COR-L47 (cell line): ENCODE results near the gene CCR7.
A peak's percentile ranks its signal among the peaks of the same experiment; 100 is the strongest.

Source experiments
- DNase-seq: peaks from one replicate; lab custom pipeline; 2025; lab: John Stamatoyannopoulos, UW

Gene CCR7

GRCh38 chr17:40516581-40517285, 48.5 kb downstream of the CCR7 start:
- no peak for DNase-seq

- no peak for DNase-seq
Observed at GRCh38 chr17:40515491-40516041, 49.7 kb downstream of the CCR7 start.

- DNase-seq, result no peak
Observed at GRCh38 chr17:40515011-40515410, 50.3 kb downstream of the CCR7 start.

GRCh38 chr17:40514013-40514875, 51.0 kb downstream of the CCR7 start:
- DNase-seq, result no peak

- no peak for DNase-seq
Observed at GRCh38 chr17:40511667-40512220, 53.5 kb downstream of the CCR7 start.

- no peak for DNase-seq
Observed at GRCh38 chr17:40511136-40511535, 54.1 kb downstream of the CCR7 start.

- peak; percentile 15 for DNase-seq
Observed at GRCh38 chr17:40510328-40510648, 55.0 kb downstream of the CCR7 start.

GRCh38 chr17:40509626-40510327, 55.5 kb downstream of the CCR7 start:
- no peak for DNase-seq

GRCh38 chr17:40506786-40507185, 58.5 kb downstream of the CCR7 start:
- DNase-seq, result no peak
